Measurements from ENCODE around the gene CPSF7.
"Not testable (repeated sequence)": the region's sequence is repeated elsewhere in the genome, so short reads cannot be mapped to it uniquely, and the experiment has no call there.

The CPSF7 gene

GRCh38 chr11:61474013-61474643 is 44.4 kb upstream of the CPSF7 start:
- H3K27ac ChIP-seq, result no peak overlapping the region
- H3K4me3 ChIP-seq (ENCODE audit: low read depth in 1 of 2, low read length in 1 of 2), result no peak overlapping the region
- H3K9me3 ChIP-seq, result no peaks in the 10 kb centered on the region
- peaks cover 29% of the 10 kb centered on the region for H3K36me3 ChIP-seq
- H3K4me1 ChIP-seq (ENCODE audit: control insufficient read depth in 1 of 2, insufficient read depth in 1 of 2, low read depth in 1 of 2, low read length in 1 of 2), result no peaks in the 10 kb centered on the region
- H3K27me3 ChIP-seq, result peaks cover 6% of the 10 kb centered on the region
- no peak for TF ChIP-seq CTCF (IDR thresholded peaks at IDR 0.05)

GRCh38 chr11:61473370-61474012 is 43.7 kb upstream of the CPSF7 start:
- Histone ChIP-seq H3K36me3 (peaks cover 36% of the 10 kb centered on the region), H3K27me3 (peaks cover 6% of the 10 kb centered on the region), H3K4me3 (ENCODE audit: low read depth in 1 of 2, low read length in 1 of 2) (no peak overlapping the region), H3K4me1 (ENCODE audit: control insufficient read depth in 1 of 2, insufficient read depth in 1 of 2, low read depth in 1 of 2, low read length in 1 of 2) (no peaks in the 10 kb centered on the region), H3K9me3 (no peaks in the 10 kb centered on the region), H3K27ac (no peak overlapping the region)
- no peak for TF ChIP-seq CTCF (IDR thresholded peaks at IDR 0.05)

GRCh38 chr11:61472868-61473267 is 43.1 kb upstream of the CPSF7 start:
- Histone ChIP-seq H3K36me3 (peaks cover 42% of the 10 kb centered on the region), H3K4me3 (ENCODE audit: low read depth in 1 of 2, low read length in 1 of 2) (no peak overlapping the region), H3K4me1 (ENCODE audit: control insufficient read depth in 1 of 2, insufficient read depth in 1 of 2, low read depth in 1 of 2, low read length in 1 of 2) (no peaks in the 10 kb centered on the region), H3K9me3 (no peaks in the 10 kb centered on the region), H3K27me3 (peaks cover 2% of the 10 kb centered on the region), H3K27ac (no peak overlapping the region)
- TF ChIP-seq CTCF (IDR thresholded peaks at IDR 0.05), result no peak

- Histone ChIP-seq H3K9me3 (no peaks in the 10 kb centered on the region), H3K4me1 (ENCODE audit: control insufficient read depth in 1 of 2, insufficient read depth in 1 of 2, low read depth in 1 of 2, low read length in 1 of 2) (no peaks in the 10 kb centered on the region), H3K4me3 (ENCODE audit: low read depth in 1 of 2, low read length in 1 of 2) (no peak overlapping the region), H3K27ac (no peak overlapping the region), H3K36me3 (peaks cover 43% of the 10 kb centered on the region), H3K27me3 (no peaks in the 10 kb centered on the region)
- TF ChIP-seq CTCF (IDR thresholded peaks at IDR 0.05), result no peak
These were observed 42.5 kb upstream of the CPSF7 start for GRCh38 chr11:61472282-61472681.

GRCh38 chr11:61468002-61468401 is 38.2 kb upstream of the CPSF7 start:
- Histone ChIP-seq H3K27me3 (no peaks in the 10 kb centered on the region), H3K9me3 (no peaks in the 10 kb centered on the region), H3K36me3 (peaks cover 28% of the 10 kb centered on the region), H3K27ac (no peak overlapping the region), H3K4me1 (ENCODE audit: control insufficient read depth in 1 of 2, insufficient read depth in 1 of 2, low read depth in 1 of 2, low read length in 1 of 2) (no peaks in the 10 kb centered on the region), H3K4me3 (ENCODE audit: low read depth in 1 of 2, low read length in 1 of 2) (no peak overlapping the region)
- TF ChIP-seq CTCF (IDR thresholded peaks at IDR 0.05), result no peak

- peaks cover 28% of the 10 kb centered on the region for H3K36me3 ChIP-seq
- H3K4me3 ChIP-seq (ENCODE audit: low read depth in 1 of 2, low read length in 1 of 2); H3K27ac ChIP-seq; H3K4me1 ChIP-seq (ENCODE audit: control insufficient read depth in 1 of 2, insufficient read depth in 1 of 2, low read depth in 1 of 2, low read length in 1 of 2); H3K9me3 ChIP-seq; H3K27me3 ChIP-seq: not testable (repeated sequence)
These were observed 37.8 kb upstream of the CPSF7 start for GRCh38 chr11:61467602-61468001.
